ACHN (cell line): ENCODE results near the gene RASAL1.
"Not testable (repeated sequence)": the region's sequence is repeated elsewhere in the genome, so short reads cannot be mapped to it uniquely, and the experiment has no call there.

Experiments
- DNase-seq: peaks from one replicate; pipeline ENCODE4 v3.0.0-alpha.2; 2015
- in situ Hi-C: cut with HindIII; loops from 2 replicates; pipeline ENCODE4 v1.10.0; 2017; ENCODE audit warnings: low sequenced_read_pairs, low pct_ligation_motif_present, low pct_unique_long_range_greater_than_20kb

RASAL1 gene

GRCh38 chr12:113149361-113150150 lies 14.0 kb upstream of the RASAL1 start, which contains the start of gene CFAP73:
TSS of gene CFAP73 (plus strand) at chr12:113149724. CDS start at chr12:113149858, 134 bp downstream.
- in situ Hi-C loops: loop anchor here (25.0 kb wide), 1 partner anchor 87 kb away; the partner anchor contains the start of gene DTX1
- DNase-seq: peak; percentile 99

GRCh38 chr12:113146999-113147398 lies 11.4 kb upstream of the RASAL1 start:
- in situ Hi-C loops: no loop called here
- no peak for DNase-seq

DNA sequence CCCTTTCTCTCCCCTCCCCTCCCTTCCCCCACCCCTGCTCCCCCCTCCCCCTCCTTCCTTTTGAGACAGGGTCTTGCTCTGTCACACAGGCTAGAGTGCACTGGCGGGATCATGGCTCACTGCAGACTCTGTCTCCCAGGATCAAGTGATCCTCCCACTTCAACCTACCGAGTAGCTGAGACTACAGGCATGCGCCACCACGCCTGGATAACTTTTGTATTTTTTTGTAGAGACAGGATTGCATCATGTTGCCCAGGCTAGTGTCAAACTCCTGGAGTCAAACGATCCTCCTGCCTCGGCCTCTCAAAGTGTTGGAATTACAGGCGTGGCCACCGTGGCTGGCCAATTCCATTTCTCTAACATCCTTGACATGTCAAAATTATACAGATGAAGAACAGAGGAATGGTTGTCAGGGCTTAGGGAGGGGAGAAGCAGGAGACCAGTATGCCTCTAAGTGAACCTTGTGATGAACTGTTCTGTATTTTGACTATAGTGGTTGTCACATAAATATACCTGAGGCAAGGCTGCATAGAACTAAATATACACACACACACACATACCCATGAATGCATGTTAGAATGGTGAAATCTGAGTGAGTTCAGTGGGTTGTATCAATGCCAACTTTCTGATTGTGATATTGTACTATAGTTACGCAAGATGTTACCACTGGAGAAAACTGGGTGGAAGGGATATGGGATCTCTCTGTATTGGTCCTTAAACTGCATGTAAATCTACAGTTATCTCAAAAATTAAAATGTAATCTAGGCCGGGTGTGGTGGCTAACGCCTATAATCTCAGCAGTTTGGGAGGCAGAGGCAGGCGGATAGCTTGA lies 10.4 kb upstream of the RASAL1 start:
- no peak for DNase-seq
- in situ Hi-C loops: no loop called here

DNA sequence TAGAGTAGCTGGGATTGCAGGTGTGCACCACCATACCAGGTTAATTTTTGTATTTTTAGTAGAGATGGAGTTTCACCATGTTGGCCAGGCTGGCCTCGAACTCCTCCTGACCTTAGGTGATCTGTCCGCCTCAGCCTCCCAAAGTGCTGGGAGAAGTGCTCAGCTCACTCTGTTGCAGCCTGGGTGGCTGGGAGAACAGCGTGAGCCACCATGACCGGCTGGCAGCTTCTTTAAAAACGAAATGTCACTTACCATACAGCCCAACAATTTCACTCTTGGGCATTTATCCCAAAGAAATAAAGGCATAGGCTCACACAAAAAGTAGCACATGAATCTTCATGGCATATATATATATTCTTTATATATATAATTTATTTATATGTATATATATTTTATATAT lies 9.2 kb upstream of the RASAL1 start:
- in situ Hi-C loops: no loop called here
- DNase-seq: no peak

- in situ Hi-C loops: no loop called here
- no peak for DNase-seq
These were observed 8.4 kb upstream of the RASAL1 start for GRCh38 chr12:113143959-113144358.

GRCh38 chr12:113142886-113143332 lies 7.3 kb upstream of the RASAL1 start:
- DNase-seq: no peak
- in situ Hi-C loops: no loop called here

GRCh38 chr12:113142173-113142885 lies 6.8 kb upstream of the RASAL1 start:
- no peak for DNase-seq
- in situ Hi-C loops: no loop called here

DNA sequence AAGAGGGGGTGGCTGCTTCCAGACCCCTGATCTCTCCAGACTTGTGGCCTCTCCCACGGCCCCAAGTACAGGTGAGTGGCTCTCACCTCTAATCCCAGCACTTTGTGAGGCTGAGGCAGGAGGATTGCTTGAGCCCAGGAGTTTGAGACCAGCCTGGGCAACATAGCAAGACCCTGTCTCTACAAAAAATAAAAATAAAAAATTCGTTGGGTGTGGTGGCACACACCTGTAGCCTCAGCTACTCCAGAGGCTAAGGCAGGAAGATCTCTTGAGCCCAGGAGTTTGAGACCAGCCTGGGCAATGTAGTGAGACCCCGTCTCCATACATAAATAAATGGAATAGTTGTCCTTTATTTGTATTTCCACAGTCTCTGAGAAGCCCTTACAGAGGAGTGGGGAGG lies 6.2 kb upstream of the RASAL1 start:
- DNase-seq, in situ Hi-C loops: not testable (repeated sequence)

- DNase-seq: no peak
- in situ Hi-C loops: no loop called here
These were observed 5.1 kb upstream of the RASAL1 start for GRCh38 chr12:113140706-113141105.

GRCh38 chr12:113138826-113139225 lies 3.3 kb upstream of the RASAL1 start:
- peak; percentile 98 for DNase-seq
- in situ Hi-C loops: no loop called here

DNA sequence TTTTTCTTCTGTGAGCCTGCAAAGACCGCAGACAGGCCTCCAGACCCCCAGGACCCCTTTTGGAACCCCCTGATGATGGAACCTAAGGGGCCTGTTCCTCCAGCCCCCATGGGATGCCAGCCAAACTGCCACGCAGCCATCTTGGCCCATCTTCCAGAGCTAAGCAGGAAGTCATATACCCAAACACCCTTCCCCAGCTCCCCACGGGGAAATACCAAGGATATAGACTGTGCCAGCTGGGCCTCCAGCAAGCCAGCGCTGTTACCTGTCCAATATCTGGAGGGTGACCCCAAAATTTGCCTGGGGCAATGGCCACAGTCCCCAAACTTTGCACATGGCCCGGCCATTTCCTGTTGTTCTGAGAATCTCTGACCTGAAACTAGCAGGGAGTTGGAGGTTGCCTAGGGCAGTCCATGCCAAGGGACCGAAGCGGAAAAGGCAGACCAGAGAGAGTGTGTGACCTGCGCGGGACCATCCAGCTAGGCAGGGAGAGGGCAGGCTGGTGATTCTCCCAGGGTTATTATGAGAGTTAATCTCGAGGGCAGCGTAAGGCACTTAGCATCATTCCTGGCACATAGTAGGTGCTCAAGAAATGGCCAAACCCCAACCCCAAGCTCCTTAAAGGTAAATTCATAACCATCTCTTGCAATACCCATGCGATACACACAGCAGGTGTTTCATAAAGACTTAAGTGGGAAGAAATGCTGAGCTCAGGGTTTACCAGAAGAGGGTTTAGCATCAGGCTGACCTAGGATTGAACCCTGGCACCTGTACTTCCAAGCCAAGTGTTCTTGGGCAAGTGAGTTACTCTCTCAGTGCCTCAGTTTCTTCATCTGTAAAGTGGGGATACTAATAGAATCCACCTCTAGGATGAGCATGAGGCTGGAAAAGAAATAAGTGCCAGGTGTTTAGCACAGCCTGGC lies 2.6 kb upstream of the RASAL1 start:
- DNase-seq: peak; percentile 37
- in situ Hi-C loops: no loop called here

DNA sequence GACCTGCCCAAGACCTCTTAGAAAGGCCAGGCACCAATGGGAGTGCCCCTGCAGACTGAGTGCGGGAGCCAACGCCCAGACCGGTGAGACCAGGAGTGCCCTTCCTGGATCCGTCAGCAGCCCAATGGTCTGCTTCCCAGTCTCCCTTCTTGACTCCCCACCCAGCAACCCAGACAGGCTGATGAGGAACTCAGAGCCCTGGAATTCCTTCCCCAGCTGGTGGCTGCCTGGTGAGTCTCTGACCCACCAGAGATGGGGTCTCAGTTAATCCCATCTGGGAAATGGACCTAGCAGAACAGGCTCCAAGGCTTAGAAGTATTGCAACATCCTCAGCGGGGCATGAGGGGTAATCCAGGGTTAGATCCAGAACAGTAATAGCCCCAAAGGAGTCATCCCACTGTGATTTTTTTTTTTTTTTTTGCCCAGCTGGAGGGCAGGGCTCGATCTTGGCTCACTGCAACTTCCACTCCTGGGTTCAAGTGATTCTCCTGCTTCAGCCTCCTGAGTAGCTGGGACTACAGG lies 1.5 kb upstream of the RASAL1 start:
- in situ Hi-C loops: no loop called here

DNA sequence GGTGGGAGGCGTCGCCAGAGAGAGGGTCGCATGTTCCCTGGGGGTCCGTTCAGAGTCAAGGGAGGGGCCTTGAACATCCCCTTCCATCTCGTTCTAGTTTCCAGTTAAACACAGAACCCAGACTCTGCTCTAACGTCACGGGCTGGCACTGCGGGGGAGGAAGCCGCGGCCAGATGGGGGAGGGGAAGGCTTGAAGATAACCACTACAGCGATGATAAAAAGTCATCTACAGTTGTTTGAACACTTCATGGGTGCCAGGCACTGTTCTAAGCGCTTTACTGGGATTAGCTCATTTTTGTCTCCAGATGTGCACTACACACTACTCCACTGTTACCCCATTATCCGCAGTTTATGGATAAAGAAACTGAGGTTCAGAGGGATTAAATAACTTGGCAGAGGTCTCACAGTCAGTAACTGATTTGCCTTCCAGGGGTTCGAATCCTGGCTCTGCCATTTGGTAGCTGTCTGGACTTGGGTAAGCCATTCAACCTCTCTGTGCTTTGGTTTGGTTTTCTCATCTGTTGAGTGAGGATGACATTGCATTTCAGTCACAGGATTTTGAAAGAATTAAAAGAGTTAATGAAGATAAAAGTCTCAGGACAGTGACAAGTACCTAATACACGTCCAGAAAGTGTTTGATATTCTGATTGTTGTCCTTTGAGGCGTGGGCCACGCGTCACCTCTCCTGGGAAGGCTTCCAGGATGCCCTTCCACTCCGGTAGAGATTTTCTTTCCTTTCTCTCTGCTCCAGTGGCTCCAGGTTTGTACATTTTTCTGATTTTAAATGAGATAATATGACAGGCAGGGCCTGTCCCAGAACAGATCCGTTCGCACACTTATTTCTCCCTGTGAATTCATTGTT lies 798 bp upstream of the RASAL1 start:
- in situ Hi-C loops: no loop called here
- peak; percentile 90 for DNase-seq

More for the DNA sequence above, 1.5 kb upstream of the RASAL1 start:
- DNase-seq: no peak

- in situ Hi-C loops: no loop called here
- no peak for DNase-seq
These were observed 1.0 kb downstream of the RASAL1 start for GRCh38 chr12:113134521-113134951.

DNA sequence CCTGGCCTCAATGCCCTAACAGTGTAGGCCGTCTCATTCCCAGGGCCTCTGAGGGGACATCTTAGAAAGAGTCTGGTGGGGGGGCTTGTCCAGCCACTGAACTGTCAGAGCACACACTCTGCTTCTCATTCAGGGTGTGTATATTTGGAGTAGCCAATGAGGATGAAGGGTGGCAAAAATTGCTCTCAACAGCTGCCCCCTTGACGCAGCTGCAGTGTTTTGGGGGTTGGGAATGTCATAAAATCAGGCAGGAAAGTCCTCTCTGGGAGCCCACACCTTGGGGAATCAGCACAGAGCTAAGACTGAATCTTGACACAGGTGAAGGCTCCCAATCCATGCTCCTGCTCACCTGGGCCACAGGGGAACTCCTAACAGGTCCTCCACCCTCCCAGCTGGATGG lies 1.5 kb downstream of the RASAL1 start:
- in situ Hi-C loops: no loop called here
- DNase-seq: no peak

GRCh38 chr12:113133666-113134065 lies 1.9 kb downstream of the RASAL1 start:
- in situ Hi-C loops: no loop called here
- DNase-seq: peak; percentile 42

GRCh38 chr12:113133036-113133435 lies 2.5 kb downstream of the RASAL1 start:
- in situ Hi-C loops: no loop called here
- no peak for DNase-seq
